PC-3 (cell line): ENCODE data around the gene DNAH7. TPM values are rescaled to one million over a fixed set of nuclear protein-coding genes. Genes with fewer than 3 reads are reported as not detected.
"Not testable (repeated sequence)": the region's sequence is repeated elsewhere in the genome, so short reads cannot be mapped to it uniquely, and the experiment has no call there.

Source experiments
- ATAC-seq: fragments of 200-7000 bp; cut with Tn5 transposase; 2 replicates; pipeline ENCODE4 v1.9.1; 2020; ENCODE audit warnings: mild to moderate bottlenecking, moderate library complexity
- BruUV-seq: library from RNA; stranded (reverse); fragments of 400-500 nt; replicated peaks from 2 replicates; lab custom pipeline; 2021; lab: Mats Ljungman, UMichigan
- CTCF ChIA-PET: fragments of 300-600 bp; sonication (Branson Sonifier 250); formaldehyde crosslinking; loops from one replicate; lab custom pipeline; 2022; ENCODE audit warnings: antibody characterized with exemption; lab: Charles Lee
- POLR2A ChIA-PET: fragments of 300-600 bp; sonication (Branson Sonifier 250); formaldehyde crosslinking; loops from one replicate; lab custom pipeline; 2022; ENCODE audit warnings: antibody characterized with exemption; ENCODE audit not compliant: unreplicated experiment; lab: Charles Lee
- DNase-seq: peaks from one replicate; pipeline ENCODE4 v3.0.0-alpha.2; 2015
- H2AFZ ChIP-seq: fragments of 300-600 bp; sonication (generic); 2 replicates; pipeline ENCODE4 v1.6.0; 2016; ENCODE audit warnings: antibody characterized with exemption, low read length
- H3F3A ChIP-seq: fragments of 300-600 bp; sonication (generic); one replicate; pipeline ENCODE4 v1.6.0; 2017; ENCODE audit warnings: antibody characterized with exemption, low read length, control low read depth, mild to moderate bottlenecking; ENCODE audit not compliant: unreplicated experiment
- H3K27ac ChIP-seq: fragments of 300-600 bp; sonication (generic); 2 replicates; pipeline ENCODE4 v1.5.1; 2016; ENCODE audit warnings: mild to moderate bottlenecking, low read length
- H3K27me3 ChIP-seq: fragments of 300-600 bp; sonication (generic); 2 replicates; pipeline ENCODE4 v1.6.1; 2016; ENCODE audit warnings: low read length, mixed read lengths
- H3K36me3 ChIP-seq: fragments of 300-600 bp; sonication (generic); 2 replicates; pipeline ENCODE4 v1.6.1; 2016; ENCODE audit warnings: low read depth, mixed run types, low read length, mixed read lengths
- H3K4me1 ChIP-seq: fragments of 300-600 bp; sonication (generic); 2 replicates; pipeline ENCODE4 v1.5.1; 2016; ENCODE audit warnings: low read length; ENCODE audit not compliant: insufficient read depth
- H3K4me2 ChIP-seq: fragments of 300-600 bp; sonication (generic); 2 replicates; pipeline ENCODE4 v1.6.0; 2016; ENCODE audit warnings: low read length
- H3K4me3 ChIP-seq: fragments of 300-600 bp; sonication (generic); 2 replicates; pipeline ENCODE4 v1.5.1; 2016; ENCODE audit warnings: mild to moderate bottlenecking, low read length, mixed read lengths
- H3K79me2 ChIP-seq: fragments of 300-600 bp; sonication (generic); 2 replicates; pipeline ENCODE4 v1.6.1; 2017; ENCODE audit warnings: low read length, mixed read lengths
- H3K9ac ChIP-seq: fragments of 300-600 bp; sonication (generic); 2 replicates; pipeline ENCODE4 v1.6.0; 2016; ENCODE audit warnings: mild to moderate bottlenecking, low read length
- H3K9me2 ChIP-seq: fragments of 300-600 bp; sonication (generic); replicated peaks from 2 replicates; pipeline ENCODE4 v1.6.1; 2016; ENCODE audit warnings: mixed run types, low read length, mixed read lengths
- H3K9me3 ChIP-seq: fragments of 300-600 bp; sonication (generic); 2 replicates; pipeline ENCODE4 v1.6.1; 2016; ENCODE audit warnings: low read length, mixed read lengths
- H4K20me1 ChIP-seq: fragments of 300-600 bp; sonication (generic); 2 replicates; pipeline ENCODE4 v1.6.1; 2016; ENCODE audit warnings: low read length, mixed read lengths
- EZH2 ChIP-seq: fragments of 300-600 bp; sonication (generic); IDR thresholded peaks from one replicate; pipeline ENCODE4 v1.6.1; 2017; ENCODE audit warnings: antibody characterized with exemption, mild to moderate bottlenecking, low read length; ENCODE audit not compliant: unreplicated experiment
- EZH2phosphoT487 ChIP-seq: fragments of 300-600 bp; sonication (generic); IDR thresholded peaks from 2 replicates; pipeline ENCODE4 v1.6.1; 2018; ENCODE audit warnings: mild to moderate bottlenecking, antibody characterized with exemption, low read length, borderline replicate concordance
- intact Hi-C: fragments of 100-400 bp; cut with micrococcal nuclease; formaldehyde crosslinking; loops from 2 replicates; pipeline ENCODE4 v1.9.0; 2023
- total RNA-seq: library from RNA; depleted of rRNA; stranded (reverse); fragments of >200 nt; gene quantifications from 2 replicates; pipeline ENCODE4 v1.2.3, GENCODE V29; 2014
- TF ChIP-seq, protein P1 (sequence below): fragments of 300-600 bp; sonication (generic); conservative IDR thresholded peaks from 2 replicates; pipeline ENCODE4 v1.5.1; 2017; ENCODE audit warnings: antibody characterized with exemption, low read depth, mild to moderate bottlenecking, low read length

The DNAH7 gene
- total RNA-seq, 1 experiment from 2014 or later: 1.9 TPM

DNA sequence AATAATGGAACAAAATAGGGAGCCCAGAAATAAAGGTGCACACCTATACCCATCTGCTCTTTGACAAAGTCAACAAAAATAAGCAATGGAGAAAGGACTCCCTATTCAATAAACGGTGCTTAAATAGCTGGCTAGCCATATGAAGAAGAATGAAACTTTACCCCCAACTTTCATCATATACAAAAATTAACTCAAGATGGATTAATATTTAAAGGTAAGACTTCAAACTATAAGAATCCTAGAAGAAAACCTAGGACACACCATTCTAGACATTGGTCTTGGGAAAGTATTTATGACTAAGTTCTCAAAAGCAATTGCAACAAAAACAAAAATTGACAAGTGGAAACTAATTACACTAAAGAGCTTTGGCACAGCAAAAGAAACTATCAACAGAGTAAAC is 139.1 kb downstream of the DNAH7 start:
- H2AFZ ChIP-seq: no peak overlapping the region
- no peak for ATAC-seq
- no peaks in the 10 kb centered on the region for H3K79me2 ChIP-seq
- H3F3A ChIP-seq: no peaks in the 10 kb centered on the region
- TF ChIP-seq, protein P1, sequence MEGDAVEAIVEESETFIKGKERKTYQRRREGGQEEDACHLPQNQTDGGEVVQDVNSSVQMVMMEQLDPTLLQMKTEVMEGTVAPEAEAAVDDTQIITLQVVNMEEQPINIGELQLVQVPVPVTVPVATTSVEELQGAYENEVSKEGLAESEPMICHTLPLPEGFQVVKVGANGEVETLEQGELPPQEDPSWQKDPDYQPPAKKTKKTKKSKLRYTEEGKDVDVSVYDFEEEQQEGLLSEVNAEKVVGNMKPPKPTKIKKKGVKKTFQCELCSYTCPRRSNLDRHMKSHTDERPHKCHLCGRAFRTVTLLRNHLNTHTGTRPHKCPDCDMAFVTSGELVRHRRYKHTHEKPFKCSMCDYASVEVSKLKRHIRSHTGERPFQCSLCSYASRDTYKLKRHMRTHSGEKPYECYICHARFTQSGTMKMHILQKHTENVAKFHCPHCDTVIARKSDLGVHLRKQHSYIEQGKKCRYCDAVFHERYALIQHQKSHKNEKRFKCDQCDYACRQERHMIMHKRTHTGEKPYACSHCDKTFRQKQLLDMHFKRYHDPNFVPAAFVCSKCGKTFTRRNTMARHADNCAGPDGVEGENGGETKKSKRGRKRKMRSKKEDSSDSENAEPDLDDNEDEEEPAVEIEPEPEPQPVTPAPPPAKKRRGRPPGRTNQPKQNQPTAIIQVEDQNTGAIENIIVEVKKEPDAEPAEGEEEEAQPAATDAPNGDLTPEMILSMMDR: no peak
- no peak for TF ChIP-seq EZH2
- no peak for TF ChIP-seq EZH2phosphoT487
- H3K27ac ChIP-seq: no peak overlapping the region
- H3K27me3 ChIP-seq: no peaks in the 10 kb centered on the region
- no peak overlapping the region for H3K9ac ChIP-seq
- H4K20me1 ChIP-seq: no peaks in the 10 kb centered on the region
- peaks cover 5% of the 10 kb centered on the region; the same call in 1 of the 2 replicates for H3K4me1 ChIP-seq
- no TSS peak for BruUV-seq
- no peak for DNase-seq
- no peak overlapping the region for H3K4me2 ChIP-seq
- H3K4me3 ChIP-seq: no peak overlapping the region
- intact Hi-C loops: no loop called here
- no peaks in the 10 kb centered on the region for H3K9me2 ChIP-seq
- no peaks in the 10 kb centered on the region for H3K9me3 ChIP-seq
- ChIA-PET POLR2A (no interaction called here), CTCF (no interaction called here)
- no peaks in the 10 kb centered on the region for H3K36me3 ChIP-seq

DNA sequence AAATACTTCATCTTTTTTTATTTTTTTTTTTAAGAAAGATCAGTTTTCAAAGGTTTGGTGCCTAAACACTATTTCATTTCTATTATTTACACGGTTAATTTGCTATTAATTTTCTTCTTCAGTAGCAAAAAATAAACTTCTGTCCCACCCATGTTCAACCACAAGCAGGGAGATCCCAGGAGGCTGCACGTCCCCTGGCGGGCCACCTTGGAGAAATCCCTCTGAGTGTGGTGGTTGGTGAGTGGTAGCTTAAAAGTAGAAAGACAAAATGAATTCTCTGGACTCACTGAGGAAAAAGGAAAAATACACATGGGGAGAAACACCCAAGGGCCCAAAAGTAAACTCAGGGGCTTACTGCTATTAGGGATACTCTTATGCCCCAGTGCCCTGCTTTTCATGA is 143.5 kb downstream of the DNAH7 start:
- Histone ChIP-seq H3F3A (no peaks in the 10 kb centered on the region), H3K4me1 (peaks cover 1% of the 10 kb centered on the region; the same call in 1 of the 2 replicates), H3K79me2 (no peaks in the 10 kb centered on the region), H4K20me1 (no peaks in the 10 kb centered on the region), H3K36me3 (no peaks in the 10 kb centered on the region), H3K27me3 (no peaks in the 10 kb centered on the region), H3K4me3 (no peak overlapping the region), H3K9me3 (no peaks in the 10 kb centered on the region), H3K9me2 (no peaks in the 10 kb centered on the region), H3K4me2 (no peak overlapping the region), H3K9ac (no peak overlapping the region), H3K27ac (no peak overlapping the region), H2AFZ (peak overlapping the region; percentile 30; the same call in 1 of the 2 replicates)
- BruUV-seq: no TSS peak
- intact Hi-C loops: no loop called here
- ChIA-PET CTCF (no interaction called here), POLR2A (no interaction called here)
- TF ChIP-seq EZH2: no peak
- no peak for TF ChIP-seq EZH2phosphoT487
- TF ChIP-seq, protein P1: no peak
- ATAC-seq (no peak), DNase-seq (no peak)

DNA sequence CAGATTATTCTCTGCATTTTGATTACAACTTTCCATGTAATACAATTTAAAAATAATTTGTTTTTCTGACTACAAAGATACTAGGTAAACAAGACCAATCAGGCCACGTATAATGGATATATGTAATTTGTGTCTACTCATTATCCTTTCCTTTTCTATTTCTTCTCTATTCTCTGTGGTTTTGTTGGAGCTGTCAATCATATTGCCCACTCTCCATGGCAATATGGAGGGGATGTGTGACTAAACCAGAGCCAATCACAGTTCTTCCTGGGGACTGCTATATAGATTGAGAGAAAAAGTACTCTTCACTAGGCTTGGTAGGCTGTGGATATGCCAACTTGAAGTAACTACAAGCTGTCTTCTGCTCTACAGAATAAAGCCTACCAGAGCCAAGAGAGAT is 144.7 kb downstream of the DNAH7 start:
- Histone ChIP-seq H3K27me3 (no peaks in the 10 kb centered on the region), H3K9ac (no peak overlapping the region), H3K79me2 (no peaks in the 10 kb centered on the region), H3K4me1 (no peaks in the 10 kb centered on the region), H3K27ac (no peak overlapping the region), H2AFZ (no peak overlapping the region), H4K20me1 (no peaks in the 10 kb centered on the region), H3K36me3 (no peaks in the 10 kb centered on the region), H3K4me3 (no peak overlapping the region), H3K4me2 (no peak overlapping the region), H3K9me3 (no peaks in the 10 kb centered on the region), H3K9me2 (no peaks in the 10 kb centered on the region), H3F3A (no peaks in the 10 kb centered on the region)
- intact Hi-C loops: no loop called here
- BruUV-seq: no TSS peak
- TF ChIP-seq, protein P1: no peak
- no peak for TF ChIP-seq EZH2
- TF ChIP-seq EZH2phosphoT487: no peak
- POLR2A ChIA-PET: no interaction called here
- DNase-seq (no peak), ATAC-seq (no peak)
- CTCF ChIA-PET: no interaction called here

DNA sequence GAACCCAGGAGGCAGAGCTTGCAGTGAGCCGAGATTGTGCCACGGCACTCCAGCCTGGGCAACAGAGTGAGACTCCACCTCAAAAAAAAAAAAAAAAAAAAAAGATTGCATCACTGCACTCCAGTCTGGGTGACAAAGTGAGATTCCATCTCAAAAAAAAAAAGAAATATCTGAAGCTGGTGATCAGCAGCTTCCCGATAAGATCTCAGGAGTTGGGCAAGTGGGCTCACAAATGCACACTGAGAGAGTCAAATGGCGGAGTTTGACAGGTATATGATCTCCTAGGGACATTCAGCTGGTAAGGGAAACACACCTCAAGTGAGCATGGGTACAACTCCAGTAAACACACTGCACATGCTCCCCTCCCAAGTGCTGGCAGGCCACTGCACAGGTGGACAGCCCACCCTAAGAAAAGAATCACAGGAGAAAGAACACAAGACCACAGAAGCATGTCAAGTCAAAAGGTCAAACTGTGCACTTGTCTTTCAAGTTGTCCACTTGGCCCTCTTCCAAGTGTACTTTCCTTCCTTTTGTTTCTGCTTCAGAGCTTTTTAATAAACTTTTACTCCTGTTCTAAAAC is 151.5 kb downstream of the DNAH7 start:
- DNase-seq, intact Hi-C loops, BruUV-seq, H3K4me3 ChIP-seq, H4K20me1 ChIP-seq, H3K9me2 ChIP-seq, H3K4me1 ChIP-seq, H3K4me2 ChIP-seq, H2AFZ ChIP-seq, H3K27ac ChIP-seq, ATAC-seq, H3K27me3 ChIP-seq, H3K9me3 ChIP-seq, POLR2A ChIA-PET, H3K79me2 ChIP-seq, H3K36me3 ChIP-seq, H3K9ac ChIP-seq, CTCF ChIA-PET, H3F3A ChIP-seq: not testable (repeated sequence)
